SK-N-SH treated with all-trans-retinoic acid at 6 μM for 48 hours (cell line): ENCODE results near the gene MAGEA8.

Experiments used
- CSDC2 ChIP-seq: fragments of 250-450 bp; sonication (Bioruptor Pico); IDR thresholded peaks from 2 replicates; pipeline ENCODE4 v1.5.0; 2020; ENCODE audit warnings: mild to moderate bottlenecking, moderate library complexity
- GLIS3 ChIP-seq: fragments of 250-450 bp; sonication (Bioruptor Pico); IDR thresholded peaks from 2 replicates; pipeline ENCODE4 v1.5.0; 2020; ENCODE audit warnings: mild to moderate bottlenecking, moderate library complexity
- ISL1 ChIP-seq: fragments of 250-450 bp; sonication (Bioruptor Pico); IDR thresholded peaks from 2 replicates; pipeline ENCODE4 v2.1.2; 2022; ENCODE audit warnings: mild to moderate bottlenecking, moderate library complexity
- TOX ChIP-seq: fragments of 250-450 bp; sonication (Bioruptor Pico); IDR thresholded peaks from 2 replicates; pipeline ENCODE4 v1.8.0; 2021; ENCODE audit warnings: mild to moderate bottlenecking, moderate library complexity, borderline replicate concordance
- ZNF70 ChIP-seq: fragments of 450-650 bp; formaldehyde crosslinking; IDR thresholded peaks from 2 replicates; pipeline ENCODE4 v1.5.0; 2020; ENCODE audit warnings: mild to moderate bottlenecking, moderate library complexity
- TF ChIP-seq, protein P1 (sequence below): fragments of 250-450 bp; sonication (Bioruptor Pico); IDR thresholded peaks from 2 replicates; pipeline ENCODE4 v1.5.1; 2020; ENCODE audit warnings: low read depth, mild to moderate bottlenecking, moderate library complexity
- TF ChIP-seq, protein P2 (sequence below): fragments of 250-450 bp; sonication (Bioruptor Pico); IDR thresholded peaks from 2 replicates; pipeline ENCODE4 v1.8.0; 2021; ENCODE audit warnings: low read depth, mild to moderate bottlenecking, moderate library complexity, borderline replicate concordance
- TF ChIP-seq, protein P3 (sequence below): fragments of 250-450 bp; sonication (Bioruptor Pico); IDR thresholded peaks from 2 replicates; pipeline ENCODE4 v1.5.1; 2021; ENCODE audit warnings: mild to moderate bottlenecking, moderate library complexity

GRCh38 chrX:149858592-149858991 lies 22.4 kb upstream of the MAGEA8 start:
- TF ChIP-seq GLIS3: no peak
- no peak for TF ChIP-seq TOX (CRISPR knock-in tag)
- TF ChIP-seq, protein P1, sequence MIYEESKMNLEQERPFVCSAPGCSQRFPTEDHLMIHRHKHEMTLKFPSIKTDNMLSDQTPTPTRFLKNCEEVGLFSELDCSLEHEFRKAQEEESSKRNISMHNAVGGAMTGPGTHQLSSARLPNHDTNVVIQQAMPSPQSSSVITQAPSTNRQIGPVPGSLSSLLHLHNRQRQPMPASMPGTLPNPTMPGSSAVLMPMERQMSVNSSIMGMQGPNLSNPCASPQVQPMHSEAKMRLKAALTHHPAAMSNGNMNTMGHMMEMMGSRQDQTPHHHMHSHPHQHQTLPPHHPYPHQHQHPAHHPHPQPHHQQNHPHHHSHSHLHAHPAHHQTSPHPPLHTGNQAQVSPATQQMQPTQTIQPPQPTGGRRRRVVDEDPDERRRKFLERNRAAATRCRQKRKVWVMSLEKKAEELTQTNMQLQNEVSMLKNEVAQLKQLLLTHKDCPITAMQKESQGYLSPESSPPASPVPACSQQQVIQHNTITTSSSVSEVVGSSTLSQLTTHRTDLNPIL (CRISPR knock-in tag): no peak
- TF ChIP-seq ZNF70 (CRISPR knock-in tag): no peak
- TF ChIP-seq, protein P2, sequence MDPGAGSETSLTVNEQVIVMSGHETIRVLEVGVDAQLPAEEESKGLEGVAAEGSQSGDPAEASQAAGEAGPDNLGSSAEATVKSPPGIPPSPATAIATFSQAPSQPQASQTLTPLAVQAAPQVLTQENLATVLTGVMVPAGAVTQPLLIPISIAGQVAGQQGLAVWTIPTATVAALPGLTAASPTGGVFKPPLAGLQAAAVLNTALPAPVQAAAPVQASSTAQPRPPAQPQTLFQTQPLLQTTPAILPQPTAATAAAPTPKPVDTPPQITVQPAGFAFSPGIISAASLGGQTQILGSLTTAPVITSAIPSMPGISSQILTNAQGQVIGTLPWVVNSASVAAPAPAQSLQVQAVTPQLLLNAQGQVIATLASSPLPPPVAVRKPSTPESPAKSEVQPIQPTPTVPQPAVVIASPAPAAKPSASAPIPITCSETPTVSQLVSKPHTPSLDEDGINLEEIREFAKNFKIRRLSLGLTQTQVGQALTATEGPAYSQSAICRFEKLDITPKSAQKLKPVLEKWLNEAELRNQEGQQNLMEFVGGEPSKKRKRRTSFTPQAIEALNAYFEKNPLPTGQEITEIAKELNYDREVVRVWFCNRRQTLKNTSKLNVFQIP (CRISPR knock-in tag): no peak
- TF ChIP-seq CSDC2 (CRISPR knock-in tag): no peak
- TF ChIP-seq, protein P3, sequence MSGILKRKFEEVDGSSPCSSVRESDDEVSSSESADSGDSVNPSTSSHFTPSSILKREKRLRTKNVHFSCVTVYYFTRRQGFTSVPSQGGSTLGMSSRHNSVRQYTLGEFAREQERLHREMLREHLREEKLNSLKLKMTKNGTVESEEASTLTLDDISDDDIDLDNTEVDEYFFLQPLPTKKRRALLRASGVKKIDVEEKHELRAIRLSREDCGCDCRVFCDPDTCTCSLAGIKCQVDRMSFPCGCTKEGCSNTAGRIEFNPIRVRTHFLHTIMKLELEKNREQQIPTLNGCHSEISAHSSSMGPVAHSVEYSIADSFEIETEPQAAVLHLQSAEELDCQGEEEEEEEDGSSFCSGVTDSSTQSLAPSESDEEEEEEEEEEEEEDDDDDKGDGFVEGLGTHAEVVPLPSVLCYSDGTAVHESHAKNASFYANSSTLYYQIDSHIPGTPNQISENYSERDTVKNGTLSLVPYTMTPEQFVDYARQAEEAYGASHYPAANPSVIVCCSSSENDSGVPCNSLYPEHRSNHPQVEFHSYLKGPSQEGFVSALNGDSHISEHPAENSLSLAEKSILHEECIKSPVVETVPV (CRISPR knock-in tag): no peak
- TF ChIP-seq ISL1: no peak
